ENCODE data around the gene AHNAK. TPM values are rescaled to one million over a fixed set of nuclear protein-coding genes. Genes with fewer than 3 reads are reported as not detected.
"Not testable (repeated sequence)": the region's sequence is repeated elsewhere in the genome, so short reads cannot be mapped to it uniquely, and the experiment has no call there.

The AHNAK gene
- polyA plus RNA-seq, 1 donor from 2014 or later: 107 TPM

DNA sequence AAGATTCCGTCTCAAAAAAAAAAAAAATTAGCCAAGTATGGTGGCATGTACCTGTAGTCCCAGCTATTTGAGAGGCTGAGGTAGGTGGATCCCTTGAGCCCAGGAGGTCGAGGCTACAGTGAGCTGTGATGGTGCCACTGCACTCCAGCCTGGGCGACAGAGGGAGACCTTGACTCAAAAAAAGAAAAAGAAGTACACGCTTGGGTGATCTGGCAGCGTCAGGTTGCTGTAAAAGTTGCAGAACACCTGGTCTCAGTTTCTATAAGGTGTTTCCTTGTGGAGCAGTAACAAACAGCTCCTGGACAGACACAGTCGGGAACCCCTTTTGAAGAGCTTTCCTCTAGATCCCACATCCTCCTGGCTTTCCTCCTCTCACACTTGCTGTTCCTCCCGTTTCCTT is 82.0 kb downstream of the AHNAK start:
- Mint-ChIP-seq H3K27me3 (peaks cover 6% of the 10 kb centered on the region), H3K27ac (no peak overlapping the region), H3K4me3 (peak overlapping the region in 1 of 4 donors; percentile 74), H3K4me1 (peaks cover 17 to 21% (median 18%) of the 10 kb centered on the region in 3 donors), H3K9me3 (no peaks in the 10 kb centered on the region), H3K36me3 (peaks cover 1% of the 10 kb centered on the region)

DNA sequence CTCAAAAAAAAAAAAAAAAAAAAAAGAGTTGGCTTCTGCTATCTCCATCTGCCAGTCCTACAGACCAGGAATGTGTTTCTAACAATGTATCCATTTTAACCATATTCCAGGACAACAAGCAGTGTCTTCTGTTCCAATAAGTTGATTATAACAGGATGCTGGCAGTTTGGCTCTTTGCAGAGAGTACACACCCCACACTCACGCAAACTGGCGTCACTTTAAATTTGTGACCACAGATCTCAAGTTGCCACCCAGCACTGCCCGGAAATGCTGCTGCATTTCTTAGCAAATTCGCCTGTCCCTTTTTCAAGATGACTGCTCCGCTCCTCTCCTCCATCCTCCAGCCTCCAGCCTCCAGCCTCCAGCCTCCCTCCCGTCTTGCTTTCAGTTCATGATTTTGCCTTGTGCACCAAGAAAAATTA is 83.5 kb downstream of the AHNAK start:
- Mint-ChIP-seq H3K4me1 (peaks cover 17 to 21% (median 18%) of the 10 kb centered on the region in 3 donors), H3K27me3 (peaks cover 6% of the 10 kb centered on the region), H3K36me3 (peaks cover 1% of the 10 kb centered on the region), H3K4me3 (peak overlapping the region in 2 of 4 donors; percentile 66 to 78), H3K9me3 (no peaks in the 10 kb centered on the region), H3K27ac (peak overlapping the region in 1 of 3 donors; percentile 62)

DNA sequence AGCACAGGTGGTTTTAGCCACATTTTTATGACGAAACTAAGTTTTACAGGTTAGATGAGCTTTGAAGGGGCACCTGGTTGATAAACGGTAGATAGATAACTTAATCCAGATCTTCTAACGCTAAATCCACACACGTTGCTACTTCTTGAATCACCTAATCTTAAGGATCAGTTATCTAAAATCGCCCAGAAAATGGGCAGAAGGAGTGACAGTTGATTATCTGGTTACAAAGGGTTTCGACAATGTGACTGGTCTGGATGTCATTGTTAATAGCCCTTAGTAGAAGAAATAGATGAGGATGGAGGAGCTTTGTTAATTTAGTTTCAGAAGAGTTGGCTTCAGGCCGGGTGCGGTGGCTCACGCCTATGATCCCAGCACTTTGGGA is 84.1 kb downstream of the AHNAK start:
- Mint-ChIP-seq H3K9me3 (no peaks in the 10 kb centered on the region), H3K4me3 (peak overlapping the region in 1 of 4 donors; percentile 44), H3K36me3 (peaks cover 2% of the 10 kb centered on the region), H3K27me3 (peaks cover 6% of the 10 kb centered on the region), H3K4me1 (peaks cover 17 to 21% (median 18%) of the 10 kb centered on the region in 3 donors), H3K27ac (no peak overlapping the region)

DNA sequence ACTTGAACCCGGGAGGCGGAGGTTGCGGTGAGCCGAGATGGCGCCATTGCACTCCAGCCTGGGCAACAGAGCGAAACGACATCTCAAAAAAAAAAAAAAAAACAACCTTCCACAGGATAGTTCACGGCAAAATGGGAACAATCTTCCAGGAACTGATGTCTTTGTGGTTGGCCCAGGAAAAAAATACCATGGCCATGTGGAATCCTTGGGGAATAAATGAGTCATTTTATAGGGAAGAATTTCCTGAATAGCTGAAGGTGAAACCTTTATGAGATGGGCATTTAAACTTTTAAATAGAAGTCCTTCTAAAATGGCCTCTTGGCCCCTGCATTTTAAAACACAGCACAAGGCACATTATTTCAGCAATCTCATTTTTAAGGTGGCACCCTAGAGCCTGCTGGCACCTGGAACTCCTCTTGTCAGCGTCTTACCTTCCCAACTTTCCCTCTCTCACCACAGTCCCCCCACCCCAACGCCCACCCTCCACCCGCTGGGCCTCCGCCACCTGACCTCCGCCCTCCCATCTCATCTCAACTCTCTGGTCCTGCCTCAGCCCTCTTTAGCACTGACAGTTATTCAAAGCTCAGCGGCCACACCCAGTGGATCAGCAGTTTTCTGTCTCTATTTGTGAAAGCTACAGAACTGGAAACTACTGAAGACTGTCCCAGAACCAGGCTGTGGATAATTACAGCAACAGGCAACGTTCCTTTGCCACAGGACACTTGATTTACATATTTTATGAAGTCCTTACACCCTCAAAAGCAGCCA is 84.7 kb downstream of the AHNAK start:
- Mint-ChIP-seq H3K27me3 (peaks cover 6% of the 10 kb centered on the region), H3K36me3 (peaks cover 3% of the 10 kb centered on the region), H3K27ac (peak overlapping the region in 1 of 3 donors; percentile 63), H3K4me3 (peak overlapping the region in 2 of 4 donors; percentile 44 to 77), H3K4me1 (peaks cover 17 to 21% (median 18%) of the 10 kb centered on the region in 3 donors), H3K9me3 (no peaks in the 10 kb centered on the region)

DNA sequence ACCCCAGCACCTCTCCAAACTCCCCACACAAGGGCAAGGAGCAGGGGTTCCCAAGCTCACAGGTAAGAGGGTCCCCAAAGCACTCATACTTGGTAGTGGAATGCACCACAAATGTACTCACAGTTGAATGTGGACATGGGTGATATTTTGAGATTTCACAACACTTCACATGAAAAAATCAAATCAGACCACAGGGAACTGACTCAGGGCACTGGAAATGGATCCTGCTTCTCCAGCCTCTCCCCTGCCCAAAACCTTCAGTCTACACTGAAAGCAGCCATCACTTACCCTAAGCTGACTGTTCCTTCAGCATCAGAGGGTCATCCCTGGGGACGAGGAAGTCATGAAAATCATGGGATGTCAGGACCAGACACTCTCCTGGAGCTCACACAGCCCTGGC is 87.5 kb downstream of the AHNAK start:
- H3K9me3 Mint-ChIP-seq: no peaks in the 10 kb centered on the region
- H3K4me1 Mint-ChIP-seq: peaks cover 9 to 14% (median 11%) of the 10 kb centered on the region in 3 donors
- peaks cover 3% of the 10 kb centered on the region for H3K36me3 Mint-ChIP-seq
- H3K27me3 Mint-ChIP-seq: peaks cover 7% of the 10 kb centered on the region
- no peak overlapping the region for H3K27ac Mint-ChIP-seq
- H3K4me3 Mint-ChIP-seq: no peak overlapping the region

DNA sequence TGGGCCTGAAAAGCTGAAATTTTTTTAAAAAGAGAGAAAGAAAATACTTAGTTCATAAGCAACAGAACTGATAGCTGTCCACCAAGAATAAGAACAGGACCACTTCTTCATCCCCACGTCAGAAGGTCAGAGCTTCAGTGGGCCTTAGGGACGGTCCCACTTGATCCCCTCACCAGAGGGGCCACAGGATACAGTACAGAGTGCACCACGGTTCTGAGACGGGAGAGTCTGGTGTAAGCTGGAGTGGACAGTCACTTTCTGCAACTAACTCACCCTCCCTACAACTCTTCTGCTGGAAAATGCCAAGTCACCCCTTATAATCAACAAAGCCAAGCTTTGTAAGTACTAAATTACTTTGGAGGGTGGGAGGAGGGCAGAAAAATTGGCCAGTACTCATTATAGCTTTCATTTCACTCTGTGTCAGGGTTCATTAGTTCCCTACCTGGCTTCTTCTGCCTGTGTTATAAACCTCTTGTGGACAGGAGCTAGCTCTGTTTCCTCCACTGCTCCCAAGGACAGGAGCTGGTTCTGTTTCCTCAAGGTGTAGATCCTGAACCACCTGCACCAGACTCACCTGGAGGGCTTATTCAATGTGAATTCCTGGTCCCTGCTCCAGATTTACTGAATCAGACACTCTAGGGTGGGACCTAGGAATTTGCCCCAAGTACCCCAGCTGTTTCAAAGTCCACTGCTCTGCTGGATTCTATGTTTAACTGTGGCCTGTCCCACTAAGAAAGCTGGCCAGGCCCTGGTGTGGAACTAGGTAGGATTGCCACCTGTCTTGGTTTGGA is 88.2 kb downstream of the AHNAK start:
- Mint-ChIP-seq H3K36me3 (peaks cover 3% of the 10 kb centered on the region), H3K27ac (no peak overlapping the region), H3K4me1 (peaks cover 9 to 12% (median 9%) of the 10 kb centered on the region in 3 donors), H3K27me3 (peaks cover 7% of the 10 kb centered on the region), H3K9me3 (no peaks in the 10 kb centered on the region), H3K4me3 (no peak overlapping the region)

- no peak overlapping the region for H3K27ac Mint-ChIP-seq
- peaks cover 4 to 7% (median 4%) of the 10 kb centered on the region in 3 donors for H3K4me1 Mint-ChIP-seq
- no peak overlapping the region for H3K4me3 Mint-ChIP-seq
- peaks cover 3% of the 10 kb centered on the region for H3K36me3 Mint-ChIP-seq
- H3K27me3 Mint-ChIP-seq: peaks cover 2% of the 10 kb centered on the region
- H3K9me3 Mint-ChIP-seq: no peaks in the 10 kb centered on the region
Measured at GRCh38 chr11:62457478-62457877, 89.1 kb downstream of the AHNAK start.

DNA sequence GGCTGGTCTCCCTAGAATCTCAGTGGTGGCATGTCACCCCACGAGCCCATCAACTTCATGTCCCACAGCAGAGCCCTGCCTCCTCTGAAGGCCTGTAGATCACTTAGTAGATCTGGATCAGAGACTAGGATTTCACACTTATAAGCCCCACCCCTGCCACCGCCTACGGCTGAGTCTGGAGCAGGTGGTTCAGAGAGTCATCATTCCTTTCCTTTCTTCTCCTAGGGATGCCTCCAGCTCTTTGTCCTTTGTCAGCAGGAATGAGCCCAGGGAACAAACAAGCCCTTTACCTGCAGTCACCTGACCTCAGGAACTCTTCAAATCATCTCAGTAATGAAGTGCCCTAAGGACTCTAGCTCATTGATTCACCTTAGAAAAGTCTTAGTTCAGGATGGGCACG is 90.0 kb downstream of the AHNAK start:
- peaks cover 2% of the 10 kb centered on the region for H3K27me3 Mint-ChIP-seq
- H3K9me3 Mint-ChIP-seq: no peaks in the 10 kb centered on the region
- no peak overlapping the region for H3K27ac Mint-ChIP-seq
- no peak overlapping the region for H3K4me3 Mint-ChIP-seq
- H3K36me3 Mint-ChIP-seq: peaks cover 2% of the 10 kb centered on the region
- H3K4me1 Mint-ChIP-seq: no peaks in the 10 kb centered on the region

DNA sequence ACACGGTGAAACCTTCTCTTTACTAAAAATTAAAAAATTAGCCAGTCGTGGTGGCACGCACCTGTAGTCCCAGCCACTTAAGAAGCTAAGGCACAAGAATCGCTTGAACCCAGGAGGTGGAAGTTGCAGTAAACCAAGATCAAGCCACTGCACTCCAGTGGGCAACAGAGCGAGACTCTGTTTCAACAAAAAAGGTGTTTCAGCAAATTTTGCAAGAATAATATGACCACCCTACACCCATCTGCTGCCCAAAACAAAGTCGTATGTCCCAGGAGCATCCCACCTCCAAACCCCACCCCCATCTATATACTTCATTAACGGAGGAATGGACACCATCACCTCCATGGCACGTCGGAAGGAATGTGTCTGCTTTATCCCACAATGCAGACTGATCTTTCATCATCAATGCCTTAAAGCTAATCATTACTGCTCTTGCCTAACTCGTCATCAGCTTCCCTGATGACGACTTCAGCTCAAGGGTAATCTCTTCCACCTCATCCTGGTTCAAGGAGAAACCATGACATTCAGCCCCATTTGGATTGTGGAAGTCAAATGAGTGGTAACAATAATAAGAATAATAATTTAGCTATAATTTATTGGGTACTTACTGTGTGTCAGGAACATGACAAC is 93.7 kb downstream of the AHNAK start:
- no peaks in the 10 kb centered on the region for H3K9me3 Mint-ChIP-seq
- H3K4me3 Mint-ChIP-seq: no peak overlapping the region
- H3K36me3 Mint-ChIP-seq: peaks cover 2% of the 10 kb centered on the region
- no peak overlapping the region for H3K27ac Mint-ChIP-seq
- H3K4me1 Mint-ChIP-seq: no peaks in the 10 kb centered on the region
- peaks cover 4% of the 10 kb centered on the region for H3K27me3 Mint-ChIP-seq

DNA sequence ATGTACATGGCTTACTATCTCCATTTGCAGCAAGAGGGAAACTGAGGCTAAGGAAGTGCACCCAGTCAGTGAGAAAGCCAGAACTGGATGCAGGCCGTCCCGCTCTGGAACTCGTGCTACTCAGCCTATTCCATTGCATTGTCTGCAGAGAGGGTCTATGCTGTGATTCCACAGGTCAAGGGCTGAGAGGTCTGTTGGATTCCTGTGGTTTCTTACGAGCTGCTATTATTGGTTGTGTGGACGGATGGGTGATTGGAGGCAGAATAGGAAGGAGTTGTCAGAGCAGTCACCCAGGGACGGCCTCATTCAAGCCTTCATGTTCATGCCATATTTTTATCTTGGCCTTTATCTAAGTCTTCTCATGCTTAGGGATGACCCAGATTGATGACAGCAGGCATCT is 94.3 kb downstream of the AHNAK start:
- Mint-ChIP-seq H3K36me3 (peaks cover 2% of the 10 kb centered on the region), H3K4me3 (no peak overlapping the region), H3K27me3 (peaks cover 4% of the 10 kb centered on the region), H3K9me3 (no peaks in the 10 kb centered on the region), H3K4me1 (no peaks in the 10 kb centered on the region), H3K27ac (no peak overlapping the region)

DNA sequence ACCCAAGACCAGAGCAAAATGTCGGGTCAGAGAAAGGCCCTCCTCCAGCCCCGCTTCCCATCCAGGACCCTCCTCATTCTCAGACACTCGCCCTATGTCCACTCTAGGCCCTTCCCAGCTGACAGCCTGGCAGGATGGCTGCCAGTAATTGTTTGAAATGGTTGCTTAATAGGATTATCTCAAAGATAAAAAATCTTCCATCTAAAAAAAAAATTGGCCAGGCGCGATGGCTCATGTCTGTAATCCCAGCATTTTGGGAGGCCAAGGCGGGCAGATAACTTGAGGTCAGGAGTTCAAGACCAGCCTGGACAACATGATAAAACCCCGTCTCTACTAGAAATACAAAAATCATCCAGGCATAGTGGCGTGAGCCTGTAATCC is 95.4 kb downstream of the AHNAK start:
- Mint-ChIP-seq H3K9me3 (no peaks in the 10 kb centered on the region), H3K27me3 (peaks cover 4% of the 10 kb centered on the region), H3K4me3 (no peak overlapping the region), H3K4me1 (peaks cover 0 to 3% (median 0%) of the 10 kb centered on the region in 3 donors), H3K36me3 (peaks cover 2% of the 10 kb centered on the region), H3K27ac (peak overlapping the region in 1 of 3 donors; percentile 31)

DNA sequence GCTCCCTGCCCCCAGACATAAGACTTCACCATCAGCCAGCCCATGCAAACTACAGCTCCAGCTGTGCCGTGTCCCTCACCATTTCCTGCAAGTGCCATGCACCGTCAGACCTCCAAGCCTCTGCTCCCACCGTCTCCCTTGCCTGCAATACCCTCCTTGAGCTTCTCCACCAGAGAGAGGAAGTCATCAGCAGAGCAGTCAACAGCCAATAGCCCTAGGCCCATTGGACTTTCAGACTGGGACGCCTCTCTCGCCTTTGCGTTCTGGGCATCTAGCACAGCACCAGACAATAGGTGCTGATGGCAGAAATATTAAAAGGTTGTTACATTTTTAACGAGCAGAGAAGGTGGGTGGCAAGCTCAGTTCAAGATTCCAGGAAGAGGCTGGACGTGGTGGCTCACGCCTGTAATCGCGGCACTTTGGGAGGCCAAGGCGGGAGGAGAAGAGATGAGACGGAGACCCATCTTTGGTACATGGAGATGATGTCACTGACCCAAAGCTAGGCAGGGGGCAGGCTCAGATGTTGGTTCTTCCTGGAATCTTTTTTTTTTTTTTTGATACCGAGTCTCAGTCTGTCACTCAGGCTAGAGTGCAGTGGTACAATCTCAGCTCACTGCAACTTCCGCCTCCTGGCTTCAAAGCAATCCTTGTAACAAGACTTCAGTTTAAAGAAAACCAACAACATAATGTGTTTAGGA is 95.9 kb downstream of the AHNAK start:
- Mint-ChIP-seq H3K27ac (peak overlapping the region in 1 of 3 donors; percentile 31), H3K36me3 (peaks cover 2% of the 10 kb centered on the region), H3K4me1 (peaks cover 0 to 3% (median 0%) of the 10 kb centered on the region in 3 donors), H3K27me3 (peaks cover 3% of the 10 kb centered on the region), H3K9me3 (no peaks in the 10 kb centered on the region), H3K4me3 (no peak overlapping the region)

DNA sequence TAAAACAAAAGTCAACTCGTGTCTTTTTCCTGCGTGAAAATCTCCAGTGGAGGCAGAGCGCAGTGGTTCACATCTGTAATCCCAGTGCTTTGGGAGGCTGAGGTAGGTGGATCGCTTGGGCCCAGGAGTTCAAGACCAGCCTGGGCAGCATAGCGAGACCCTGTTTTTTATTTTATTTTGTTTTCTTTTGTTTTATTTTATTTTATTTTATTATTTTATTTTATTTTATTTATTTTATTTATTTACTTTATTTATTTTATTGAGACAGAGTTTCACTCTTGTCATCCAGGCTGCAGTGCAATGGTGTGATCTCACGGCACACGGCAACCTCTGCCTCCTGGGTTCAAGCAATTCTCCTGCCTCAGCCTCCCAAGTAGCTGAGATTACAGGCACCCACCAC is 96.7 kb downstream of the AHNAK start:
- not testable (repeated sequence) for H3K27me3 Mint-ChIP-seq, H3K36me3 Mint-ChIP-seq, H3K4me3 Mint-ChIP-seq

DNA sequence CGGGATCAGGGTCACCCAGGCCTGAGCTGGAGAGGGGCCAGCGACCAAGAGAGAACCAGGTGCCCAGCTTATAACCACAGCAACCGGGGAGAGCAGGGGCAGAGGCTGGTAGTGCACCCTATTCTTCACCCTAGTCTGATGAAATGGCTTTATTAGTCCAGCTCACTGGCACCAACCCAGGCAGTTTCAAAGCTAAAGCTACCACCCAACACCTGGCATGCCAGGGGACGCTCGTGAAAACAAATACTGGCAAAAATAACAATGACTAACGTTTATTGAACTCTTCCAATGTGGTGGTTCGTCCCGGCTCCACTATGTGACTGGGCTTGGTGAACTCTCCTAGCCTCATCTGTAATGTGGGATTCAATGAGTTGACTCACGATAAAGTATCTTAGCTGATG is 97.2 kb downstream of the AHNAK start:
- Mint-ChIP-seq H3K27me3 (peaks cover 3% of the 10 kb centered on the region), H3K4me3 (no peak overlapping the region), H3K4me1 (peaks cover 5 to 12% (median 7%) of the 10 kb centered on the region in 3 donors), H3K27ac (no peak overlapping the region), H3K36me3 (peaks cover 2% of the 10 kb centered on the region), H3K9me3 (no peaks in the 10 kb centered on the region)

More for the DNA sequence above, 96.7 kb downstream of the AHNAK start:
- not testable (repeated sequence) for H3K4me1 Mint-ChIP-seq, H3K9me3 Mint-ChIP-seq, H3K27ac Mint-ChIP-seq

All from IgD-negative memory B cell (primary cell).